Medulla oblongata (tissue), 1 donor: ENCODE data around the gene MAMLD1.
A peak's percentile ranks its signal among the peaks of the same experiment; 100 is the strongest.

Experiments used
- DNase-seq: peaks from one replicate; pipeline ENCODE4 v3.0.0-alpha.2; 2015; ENCODE audit errors: extremely low spot score

Gene MAMLD1

GRCh38 chrX:150530821-150531220 is 167.7 kb downstream of the MAMLD1 start:
- DNase-seq = no peak

DNA sequence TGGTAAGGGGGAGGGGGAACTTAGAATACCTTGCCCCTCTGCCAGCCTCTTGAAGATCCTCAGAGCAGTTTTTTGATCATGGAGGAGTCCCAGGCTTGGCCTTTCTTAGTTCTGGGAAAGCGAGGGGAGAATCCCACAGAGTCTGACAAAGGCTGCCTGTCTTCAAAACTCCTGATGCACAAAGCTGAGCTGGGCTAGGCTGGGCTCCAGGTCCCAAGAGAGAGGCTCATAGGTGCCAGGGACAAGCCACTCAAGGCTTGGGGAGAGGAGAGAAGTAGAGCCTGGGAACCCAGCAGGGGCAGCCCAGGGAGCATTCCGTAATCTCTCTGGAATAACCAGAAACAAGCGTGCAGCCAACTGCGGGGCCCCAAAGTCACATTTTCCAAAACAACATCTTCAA is 168.3 kb downstream of the MAMLD1 start:
- DNase-seq = peak; percentile 41

GRCh38 chrX:150533863-150534262 is 170.7 kb downstream of the MAMLD1 start:
- DNase-seq = no peak

- DNase-seq = no peak
These were observed 173.5 kb downstream of the MAMLD1 start for GRCh38 chrX:150536455-150537116.

GRCh38 chrX:150537851-150538250 is 174.7 kb downstream of the MAMLD1 start:
- no peak for DNase-seq

- DNase-seq = no peak
These were observed 177.8 kb downstream of the MAMLD1 start for GRCh38 chrX:150540965-150541364.

- DNase-seq = no peak
These were observed 179.7 kb downstream of the MAMLD1 start for GRCh38 chrX:150542846-150543229.

DNA sequence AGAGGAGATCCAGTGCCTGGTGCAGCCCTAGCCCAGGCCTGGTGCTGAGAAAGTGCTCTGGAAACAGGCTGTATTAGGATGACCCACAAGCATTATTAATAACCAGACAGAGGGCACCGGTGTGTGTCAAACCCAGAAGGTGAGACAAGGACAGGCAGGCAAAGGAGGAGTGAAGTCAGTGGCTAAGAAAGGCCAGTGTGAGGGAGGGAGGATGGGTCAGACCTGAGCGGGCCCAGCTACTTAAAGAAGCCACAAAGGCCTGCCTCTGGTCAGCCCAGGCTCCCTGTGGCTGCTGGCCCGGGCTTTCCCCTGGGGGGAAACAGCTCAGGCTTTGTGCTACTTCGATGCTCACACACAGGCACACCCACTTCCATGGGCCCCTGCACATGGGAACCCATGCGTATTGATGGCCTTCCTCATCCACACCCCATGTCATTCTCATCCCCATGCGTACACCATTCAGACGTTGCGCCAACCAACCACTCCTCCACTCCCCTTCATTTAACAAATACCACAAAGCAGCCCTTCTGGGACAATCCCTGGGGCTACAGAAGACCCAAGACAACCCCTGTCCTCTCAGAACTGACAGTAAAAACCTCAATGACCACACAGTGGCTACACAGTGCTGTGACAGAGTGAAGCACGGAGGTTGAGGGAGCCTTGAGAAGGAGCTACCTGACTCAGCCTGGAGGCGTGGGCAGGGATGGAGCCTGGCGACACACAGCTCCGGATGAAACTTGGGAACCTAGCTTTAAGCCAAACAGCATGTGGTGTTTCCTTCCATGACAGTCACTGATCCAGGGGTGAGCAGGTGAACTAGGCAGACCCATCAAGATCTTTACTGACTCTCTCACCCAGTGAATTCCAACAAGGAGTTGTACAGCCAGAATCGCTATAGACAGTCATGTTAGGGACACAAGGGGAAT is 180.4 kb downstream of the MAMLD1 start:
- DNase-seq = no peak

- no peak for DNase-seq
These were observed 181.2 kb downstream of the MAMLD1 start for GRCh38 chrX:150544222-150544787.

DNA sequence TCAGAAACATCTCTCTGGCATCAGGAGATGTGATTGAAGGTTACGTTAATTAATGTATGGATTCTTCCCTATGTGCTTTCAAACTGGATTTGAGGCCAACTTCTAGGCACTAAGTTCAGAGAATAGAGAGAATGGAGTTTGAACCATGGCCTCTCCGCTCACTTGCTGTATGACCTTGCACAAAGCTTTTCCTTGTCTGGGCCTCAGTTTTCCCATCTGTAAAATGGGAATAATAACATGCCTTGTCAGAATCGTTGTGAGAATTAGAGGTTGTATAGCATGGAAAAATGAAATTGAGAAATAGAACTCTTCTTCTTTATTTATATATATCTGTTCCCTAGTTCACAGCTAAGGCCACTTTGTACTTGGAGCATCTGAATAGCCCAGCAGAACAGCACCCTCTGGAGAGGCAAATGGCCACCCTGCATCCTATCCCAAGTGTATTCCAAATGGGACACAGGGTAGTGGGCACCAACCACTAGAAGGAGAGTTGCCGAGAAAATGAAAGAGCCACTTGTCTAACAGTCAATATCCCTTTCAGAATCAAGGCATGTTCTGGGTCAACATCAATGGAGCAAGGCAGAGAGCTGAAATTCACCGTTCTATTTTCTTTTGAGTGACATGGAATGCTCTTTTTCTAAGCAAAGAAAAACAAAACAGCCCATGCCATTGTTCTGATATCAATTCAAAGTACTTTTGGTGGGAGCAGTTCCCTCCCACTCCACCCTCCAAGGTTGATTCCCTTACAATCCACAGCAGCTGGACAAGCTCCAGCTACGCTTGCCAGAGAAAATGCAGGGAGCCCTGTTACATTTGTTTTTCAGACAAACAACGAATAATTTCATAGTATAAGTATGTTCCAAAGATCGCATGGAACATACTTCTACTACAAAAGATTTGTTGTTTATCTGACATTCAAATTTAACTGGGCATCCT is 182.0 kb downstream of the MAMLD1 start:
- peak; percentile 52 for DNase-seq

GRCh38 chrX:150546711-150547153 is 183.6 kb downstream of the MAMLD1 start:
- DNase-seq = no peak

- peak; percentile 74 for DNase-seq
These were observed 184.4 kb downstream of the MAMLD1 start for GRCh38 chrX:150547375-150548115.

- peak; percentile 2 for DNase-seq
These were observed 185.1 kb downstream of the MAMLD1 start for GRCh38 chrX:150548251-150548650.

DNA sequence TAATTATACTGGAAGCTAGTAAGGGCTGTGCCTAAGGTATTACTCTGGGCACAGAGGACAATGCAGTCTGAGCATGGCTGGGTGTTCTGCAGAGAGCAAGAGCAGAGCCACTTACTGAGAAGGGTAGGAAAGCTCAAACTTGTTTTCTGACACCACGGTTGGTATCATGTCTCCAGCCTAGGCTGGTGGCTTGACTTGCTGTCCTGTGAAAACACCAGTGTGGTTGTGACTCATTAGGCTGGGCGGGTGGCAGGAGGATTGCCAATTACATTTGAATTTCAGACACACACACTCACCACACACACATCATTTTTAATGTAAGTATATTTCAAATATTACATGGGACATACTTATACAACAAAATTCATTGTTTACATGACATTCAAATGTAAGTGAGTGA is 185.6 kb downstream of the MAMLD1 start:
- no peak for DNase-seq

GRCh38 chrX:150551963-150552362 is 188.8 kb downstream of the MAMLD1 start:
- no peak for DNase-seq

DNA sequence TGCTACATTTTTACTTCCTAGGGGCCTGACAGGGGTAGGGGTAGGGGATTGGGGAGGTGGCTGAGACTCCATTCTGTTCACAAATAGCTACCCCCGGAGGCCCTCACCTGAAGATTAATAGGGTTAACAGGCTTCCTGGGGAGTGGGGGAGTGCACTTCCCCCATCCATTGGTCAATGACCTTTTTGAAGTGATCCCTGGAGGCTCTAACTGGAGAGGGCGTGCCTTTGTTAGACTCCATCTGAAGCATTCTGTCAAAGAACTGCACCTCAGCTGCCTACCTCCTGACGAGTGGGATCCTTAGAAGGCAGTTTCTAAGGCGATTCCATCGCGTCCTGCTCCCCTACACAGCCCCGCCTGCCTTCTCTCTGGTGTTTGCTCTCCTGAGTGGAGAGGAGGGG is 195.3 kb downstream of the MAMLD1 start:
- DNase-seq = no peak
